GM21447 (cell line): ENCODE data around the gene DENND2D.
"Not testable (repeated sequence)": the region's sequence is repeated elsewhere in the genome, so short reads cannot be mapped to it uniquely, and the experiment has no call there.

Source experiments
- ATAC-seq: cut with Tn5 transposase; IDR thresholded peaks from one replicate; pipeline ENCODE4 v1.9.1; 2021; ENCODE audit not compliant: unreplicated experiment

The DENND2D gene

GRCh38 chr1:111222308-111223125, 22.1 kb upstream of the DENND2D start:
- ATAC-seq = peak; percentile 3

DNA sequence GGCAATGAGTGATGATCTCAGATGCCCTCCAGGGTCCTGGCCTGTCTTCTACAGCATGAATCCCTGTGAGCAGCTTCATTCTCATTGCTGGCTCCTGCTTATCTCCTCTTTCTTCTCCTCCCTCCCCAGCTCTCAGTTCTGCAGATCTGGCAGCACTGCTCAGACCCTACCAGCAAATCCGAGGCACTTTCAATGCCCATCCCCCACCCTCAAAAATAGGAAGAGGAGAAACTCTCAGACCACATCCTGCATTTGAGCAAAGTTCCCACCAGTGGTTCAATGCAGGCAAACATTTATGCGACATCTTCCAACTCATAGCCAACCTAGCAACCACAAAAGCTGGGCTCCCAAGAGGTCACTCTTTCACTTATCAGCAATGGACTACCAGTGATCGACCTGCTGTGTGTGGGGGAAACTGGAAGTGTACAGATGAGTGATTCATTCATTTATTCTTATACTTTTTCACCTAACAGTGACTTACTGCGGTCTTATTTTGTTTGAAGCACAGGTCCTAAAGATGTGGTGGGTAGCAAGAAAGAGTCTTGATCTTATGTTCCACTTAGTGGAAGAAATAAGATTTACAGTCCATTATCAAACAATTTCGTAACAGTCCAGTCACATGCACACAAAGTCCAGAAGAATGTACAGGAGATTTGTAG, 21.3 kb upstream of the DENND2D start:
- peak; percentile 52 for ATAC-seq

GRCh38 chr1:111221276-111221632, 20.8 kb upstream of the DENND2D start:
- ATAC-seq = no peak

GRCh38 chr1:111220302-111220890, 19.9 kb upstream of the DENND2D start:
- ATAC-seq = no peak

GRCh38 chr1:111219557-111220286, 19.3 kb upstream of the DENND2D start:
- ATAC-seq = peak; percentile 25

DNA sequence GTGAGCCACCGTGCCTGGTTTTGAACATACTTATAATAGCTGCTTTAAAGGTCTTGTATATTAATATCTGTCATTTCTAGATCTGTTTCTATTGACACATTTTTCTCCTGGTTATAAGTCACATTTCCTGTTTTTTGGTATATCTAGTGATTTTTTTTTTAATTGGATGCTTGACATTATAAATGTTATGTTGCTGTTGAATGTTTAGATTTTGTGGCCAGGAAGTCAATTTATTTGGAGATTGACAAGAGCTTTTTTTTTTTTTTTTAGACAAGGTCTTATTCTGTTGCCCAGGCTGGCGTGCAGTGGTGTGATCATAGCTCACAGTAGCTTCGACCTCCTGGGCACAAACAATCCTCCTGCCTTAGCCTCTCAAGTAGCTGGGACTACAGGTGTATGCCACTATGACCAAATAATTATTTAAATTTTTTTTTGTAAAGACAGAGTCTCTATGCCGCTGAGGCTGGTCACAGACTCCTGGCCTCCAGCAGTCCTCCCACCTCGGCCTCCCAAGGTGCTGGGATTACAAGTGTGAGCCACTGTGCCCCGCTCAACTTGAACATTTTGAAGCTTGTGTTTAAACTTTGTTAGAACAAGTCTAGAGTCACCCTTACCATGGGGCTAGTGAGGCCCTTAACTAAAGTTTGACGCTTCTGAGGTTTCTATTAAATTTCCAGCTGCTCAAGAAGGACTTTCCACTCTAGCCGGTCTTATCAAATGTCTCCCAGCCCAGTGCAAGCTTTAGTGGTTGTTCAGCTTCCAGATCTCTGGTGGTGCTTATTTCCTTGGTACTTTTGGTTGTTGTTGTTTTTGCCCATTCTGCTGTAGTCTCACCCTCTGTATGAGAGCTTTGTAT, 18.5 kb upstream of the DENND2D start:
- no peak for ATAC-seq

DNA sequence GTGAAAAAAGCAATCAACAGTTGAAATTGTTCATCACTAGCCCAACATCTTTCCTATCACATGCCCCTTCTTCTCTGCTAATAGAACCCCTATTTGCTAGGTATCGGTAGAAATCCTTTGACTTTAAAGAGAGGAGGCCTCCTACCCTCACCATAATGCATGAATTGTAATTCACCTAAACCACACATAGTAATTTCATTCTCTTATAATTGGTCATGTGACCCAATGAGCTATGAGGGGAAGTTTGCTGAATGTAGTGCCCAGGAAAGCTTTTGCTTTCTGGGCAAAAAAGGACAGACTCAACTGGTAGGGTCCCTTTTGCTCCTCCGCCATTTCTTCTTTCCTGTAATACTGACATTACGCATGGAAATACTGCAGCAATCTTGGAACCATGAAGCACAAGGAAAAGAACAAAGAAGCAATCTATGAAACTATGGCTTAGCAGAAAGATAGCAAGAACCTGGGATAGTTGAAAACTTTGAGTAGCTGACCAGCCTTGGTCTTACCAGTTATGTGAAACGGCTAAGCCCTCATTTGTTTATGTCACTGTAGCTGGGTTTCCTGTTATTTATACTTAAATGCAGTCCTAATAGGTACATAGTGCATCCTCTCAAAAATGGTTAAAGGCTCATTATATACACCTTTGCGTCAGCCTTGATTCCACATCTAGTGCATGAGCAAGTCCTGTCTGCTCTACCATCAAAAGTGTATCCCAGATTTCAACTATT, 16.9 kb upstream of the DENND2D start:
- no peak for ATAC-seq

GRCh38 chr1:111216751-111217150, 16.3 kb upstream of the DENND2D start:
- ATAC-seq = no peak

DNA sequence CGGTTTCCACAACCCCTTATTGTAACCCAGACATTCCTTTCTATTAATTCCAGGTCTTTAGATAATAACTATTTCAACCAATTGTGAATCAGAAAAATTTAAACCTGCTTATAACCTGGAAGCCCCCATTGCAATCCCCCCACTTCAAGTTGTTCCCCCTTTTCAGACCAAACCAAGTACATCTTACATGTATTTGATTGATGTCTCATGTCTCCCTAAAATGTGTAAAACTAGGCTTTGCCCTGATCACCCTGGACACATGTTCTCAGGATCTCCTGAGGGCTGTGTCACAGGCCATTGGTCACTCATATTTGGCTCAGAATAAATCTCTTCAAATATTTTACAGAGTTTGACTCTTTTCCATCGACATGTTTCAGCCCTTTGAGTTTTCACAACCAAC, 14.8 kb upstream of the DENND2D start:
- not testable (repeated sequence) for ATAC-seq

DNA sequence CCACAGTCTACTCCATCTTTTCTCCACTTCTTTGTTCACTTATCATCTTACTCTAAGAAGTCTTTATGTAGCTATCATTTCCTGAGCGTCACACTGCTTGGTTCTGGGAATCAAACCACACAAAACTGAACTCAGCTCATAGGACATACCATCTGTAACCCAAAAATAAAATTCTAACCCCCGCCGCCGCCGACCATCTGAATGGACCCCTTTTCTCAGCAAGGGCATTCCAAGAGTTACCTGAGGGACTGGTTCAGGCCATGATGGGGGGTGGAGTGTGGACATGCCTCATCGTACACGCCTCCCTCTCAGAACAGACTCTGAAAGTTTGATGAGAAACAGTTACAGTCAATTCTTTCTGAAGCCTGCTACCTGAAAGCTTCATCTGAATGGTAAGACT, 14.4 kb upstream of the DENND2D start:
- no peak for ATAC-seq

- no peak for ATAC-seq
These were observed 13.8 kb upstream of the DENND2D start for GRCh38 chr1:111214074-111214801.

DNA sequence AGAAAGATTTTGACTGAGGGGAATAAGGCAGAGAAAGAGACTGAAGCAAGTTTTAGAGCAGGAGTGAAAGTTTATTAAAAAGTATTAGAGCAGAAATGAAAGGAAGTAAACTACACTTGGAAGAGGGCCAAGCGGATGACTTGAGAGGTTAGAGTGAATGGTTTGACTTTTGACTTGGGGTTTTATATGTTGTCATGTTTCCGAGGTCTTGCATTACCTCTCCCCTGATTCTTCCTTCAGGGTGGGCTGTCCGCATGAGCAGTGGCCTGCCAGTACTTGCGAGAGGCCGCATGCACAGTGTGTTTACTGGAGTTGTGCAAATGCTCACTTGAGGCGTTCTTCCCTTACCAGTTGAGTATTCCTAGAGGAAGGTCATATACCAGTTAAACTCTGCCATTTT, 13.0 kb upstream of the DENND2D start:
- ATAC-seq = no peak

DNA sequence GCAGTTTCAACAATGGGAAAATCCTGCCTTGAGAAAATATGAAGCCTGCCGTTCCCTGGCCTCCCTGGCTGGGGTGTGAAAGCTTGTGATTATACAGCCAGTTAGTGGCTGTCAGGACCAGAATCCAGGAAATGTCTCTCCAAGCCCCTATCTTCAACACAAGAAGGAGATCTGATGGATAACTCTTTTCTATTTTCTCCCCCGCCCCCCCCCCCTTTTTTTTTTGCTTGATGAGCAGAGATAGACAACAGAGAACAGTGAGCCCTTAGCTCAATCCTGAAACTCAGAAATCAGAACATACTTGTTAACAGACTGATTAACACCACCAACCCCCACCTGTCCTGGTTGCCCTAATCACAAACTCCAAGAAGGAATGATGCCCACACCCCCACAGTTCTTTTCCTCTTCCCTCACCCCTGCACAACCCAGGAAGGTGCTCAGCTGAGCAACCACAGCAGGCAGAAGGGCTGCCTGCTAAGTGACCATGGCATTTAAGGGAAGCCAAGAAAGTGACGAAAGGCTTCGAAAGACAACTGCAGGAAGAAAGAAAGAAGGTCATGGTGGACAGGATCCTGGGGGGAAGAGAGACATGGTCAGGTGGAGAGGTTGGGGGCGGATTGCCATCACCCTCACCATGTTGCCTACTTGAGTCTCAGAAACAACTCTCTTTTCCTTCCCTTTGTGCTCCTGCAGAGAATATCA, 12.3 kb upstream of the DENND2D start:
- no peak for ATAC-seq

GRCh38 chr1:111211921-111212320, 11.5 kb upstream of the DENND2D start:
- ATAC-seq = no peak

GRCh38 chr1:111209622-111210021, 9.2 kb upstream of the DENND2D start:
- ATAC-seq = no peak

- no peak for ATAC-seq
These were observed 8.5 kb upstream of the DENND2D start for GRCh38 chr1:111208921-111209320.

GRCh38 chr1:111205714-111206050, 5.2 kb upstream of the DENND2D start:
- ATAC-seq = no peak

- no peak for ATAC-seq
These were observed 4.7 kb upstream of the DENND2D start for GRCh38 chr1:111204983-111205713.
